Lung (tissue), 12 donors: ENCODE results near the gene ORC3. TPM values are rescaled to one million over a fixed set of nuclear protein-coding genes. Genes with fewer than 3 reads are reported as not detected.

ENCODE experiments used
- ATAC-seq: fragments of 200-7000 bp; cut with Tn5 transposase; one replicate; pipeline ENCODE4 v1.9.1; 2020; ENCODE audit warnings: moderate number of reproducible peaks; ENCODE audit not compliant: insufficient read depth, low FRiP score
- DNase-seq, 3 donors: peaks; one replicate each; pipeline ENCODE4 v3.0.0-alpha.2; 2013 to 2017
- H3K27ac ChIP-seq, 2 donors: one replicate each; pipeline ENCODE4 v1.5.1; 2013; ENCODE audit warnings: mild to moderate bottlenecking in 2 of 2, moderate library complexity in 2 of 2, control low read depth in 1 of 2, inconsistent platforms in 1 of 2, low read depth in 1 of 2, low read length in 1 of 2
- H3K27me3 ChIP-seq, 3 donors: one replicate each; pipeline ENCODE4 v1.5.1; 2013; ENCODE audit warnings: low read length in 2 of 3; ENCODE audit not compliant: control insufficient read depth in 3 of 3, insufficient read depth in 3 of 3
- H3K36me3 ChIP-seq, 4 donors: one replicate each; pipeline ENCODE4 v1.5.1; 2013; ENCODE audit warnings: low read length in 4 of 4, mild to moderate bottlenecking in 1 of 4, moderate library complexity in 1 of 4; ENCODE audit not compliant: control insufficient read depth in 4 of 4, insufficient read depth in 4 of 4
- H3K4me1 ChIP-seq, 5 donors: one replicate each; pipeline ENCODE4 v1.5.1; 2013; ENCODE audit warnings: low read length in 5 of 5, mild to moderate bottlenecking in 2 of 5, moderate library complexity in 1 of 5; ENCODE audit not compliant: control insufficient read depth in 5 of 5, insufficient read depth in 5 of 5
- H3K4me3 ChIP-seq: one replicate; pipeline ENCODE4 v1.5.1; 2013; ENCODE audit warnings: mild to moderate bottlenecking, control low read depth, moderate library complexity
- H3K9ac ChIP-seq, 2 donors: one replicate each; pipeline ENCODE4 v1.5.1; 2013; ENCODE audit warnings: low read length in 2 of 2, control low read depth in 1 of 2; ENCODE audit not compliant: insufficient read depth in 1 of 2
- H3K9me3 ChIP-seq, 4 donors: one replicate each; pipeline ENCODE4 v1.5.1; 2013; ENCODE audit warnings: low read length in 3 of 4, mild to moderate bottlenecking in 1 of 4, moderate library complexity in 1 of 4; ENCODE audit not compliant: control insufficient read depth in 4 of 4, insufficient read depth in 3 of 4
- CTCF ChIP-seq: IDR thresholded peaks from 2 replicates; pipeline ENCODE4 v1.5.1; 2012; ENCODE audit warnings: mild to moderate bottlenecking; ENCODE audit errors: control extremely low read depth, extremely low read depth
- WGBS, 2 donors: extraction: QIAGEN DNeasy Blood & Tissue Kit; methylation state at CpG; one replicate each; pipeline ENCODE4 v1.1.7; 2013; 5-methylcytosine and 5-hydroxymethylcytosine counted together
- polyA plus RNA-seq, 2 donors: library from polyadenylated mRNA; stranded (reverse); fragments of 200-250 nt; gene quantifications; one replicate each; pipeline ENCODE4 v1.2.1, GENCODE V29; 2013
- total RNA-seq, 2 donors: library from RNA; depleted of rRNA in 1 of 2; stranded (reverse); fragments of >200 nt in 1 of 2; gene quantifications; one replicate each; pipeline ENCODE4 v1.2.1, GENCODE V29; 2014 to 2021
- donor health status: control.
- donor health status: control.
- donor health status: Bipolar disorder and iron deficiency.
- donor health status: healthy.
- donor health status: DM: yes; HTN: yes; CAD: no.

Gene ORC3
- total and polyA plus RNA-seq, 4 donors, result 12.0 to 30.3 (median 16.8) TPM

GRCh38 chr6:87617405-87617804 is 27.5 kb downstream of the ORC3 start:
- H3K9me3 ChIP-seq, result no peaks in the 10 kb centered on the region
- no peak overlapping the region for H3K27ac ChIP-seq
- H3K4me3 ChIP-seq, result no peak overlapping the region
- H3K36me3 ChIP-seq, result peaks cover 3 to 19% (median 9%) of the 10 kb centered on the region in 4 donors
- no peak for ATAC-seq
- no peaks in the 10 kb centered on the region for H3K4me1 ChIP-seq
- no peaks in the 10 kb centered on the region for H3K27me3 ChIP-seq
- H3K9ac ChIP-seq, result no peak overlapping the region
- DNase-seq, result no peak
- no peak for TF ChIP-seq CTCF
- 98 to 99% methylated on average over 4 of the region's 4 CpGs for WGBS, 2 donors

- WGBS, 2 donors, result 95 to 98% methylated on average over 3 of the region's 3 CpGs
- Histone ChIP-seq H3K9me3 (no peaks in the 10 kb centered on the region), H3K9ac (no peak overlapping the region), H3K36me3 (peaks cover 0 to 15% (median 8%) of the 10 kb centered on the region in 4 donors), H3K4me1 (peaks cover 0 to 3% (median 0%) of the 10 kb centered on the region in 5 donors), H3K27ac (no peak overlapping the region), H3K4me3 (no peak overlapping the region), H3K27me3 (no peaks in the 10 kb centered on the region)
- ATAC-seq, result no peak
- DNase-seq, result no peak
- no peak for TF ChIP-seq CTCF
Observed at GRCh38 chr6:87618531-87618930, 28.6 kb downstream of the ORC3 start.

- H3K36me3 ChIP-seq, result peaks cover 0 to 11% (median 6%) of the 10 kb centered on the region in 4 donors
- H3K4me3 ChIP-seq, result no peak overlapping the region
- TF ChIP-seq CTCF, result no peak
- DNase-seq (peak in 1 of 3 donors; percentile 6), ATAC-seq (no peak)
- WGBS, 2 donors, result 89 to 93% methylated on average over 3 of the region's 3 CpGs
- no peaks in the 10 kb centered on the region for H3K27me3 ChIP-seq
- H3K27ac ChIP-seq, result no peak overlapping the region
- H3K9ac ChIP-seq, result no peak overlapping the region
- H3K9me3 ChIP-seq, result no peaks in the 10 kb centered on the region
- H3K4me1 ChIP-seq, result peaks cover 0 to 3% (median 0%) of the 10 kb centered on the region in 5 donors
Observed at GRCh38 chr6:87623248-87623647, 33.3 kb downstream of the ORC3 start.

- H3K36me3 ChIP-seq, result peaks cover 0 to 4% (median 3%) of the 10 kb centered on the region in 4 donors
- 51 to 69% methylated on average over 2 of the region's 2 CpGs for WGBS, 2 donors
- no peak overlapping the region for H3K9ac ChIP-seq
- H3K4me3 ChIP-seq, result no peak overlapping the region
- DNase-seq (no peak), ATAC-seq (no peak)
- no peaks in the 10 kb centered on the region for H3K9me3 ChIP-seq
- TF ChIP-seq CTCF, result no peak
- H3K27ac ChIP-seq, result no peak overlapping the region
- no peaks in the 10 kb centered on the region for H3K27me3 ChIP-seq
- peaks cover 0 to 2% (median 0%) of the 10 kb centered on the region in 5 donors for H3K4me1 ChIP-seq
Observed at GRCh38 chr6:87628424-87628823, 38.5 kb downstream of the ORC3 start.
